Prostate gland (tissue), 2 donors: ENCODE results near the gene RAB7A.

Experiments
- POLR2A ChIP-seq: fragments of 450-650 bp; IDR thresholded peaks from one replicate; pipeline ENCODE4 v1.6.1; 2016; ENCODE audit warnings: antibody characterized with exemption, mild to moderate bottlenecking
- TF ChIP-seq, protein P1 (sequence below), 4 experiments: fragments of 200-600 bp in 2 of 4; fragments of 450-650 bp in 2 of 4; sonication (generic) in 2 of 4; IDR thresholded peaks; 1 replicate in 3 of 4; 2 replicates in 1 of 4; pipeline ENCODE4 v1.5.1; 2016 to 2019; ENCODE audit warnings: antibody characterized with exemption in 4 of 4, mild to moderate bottlenecking in 2 of 4, moderate library complexity in 2 of 4

DNA sequence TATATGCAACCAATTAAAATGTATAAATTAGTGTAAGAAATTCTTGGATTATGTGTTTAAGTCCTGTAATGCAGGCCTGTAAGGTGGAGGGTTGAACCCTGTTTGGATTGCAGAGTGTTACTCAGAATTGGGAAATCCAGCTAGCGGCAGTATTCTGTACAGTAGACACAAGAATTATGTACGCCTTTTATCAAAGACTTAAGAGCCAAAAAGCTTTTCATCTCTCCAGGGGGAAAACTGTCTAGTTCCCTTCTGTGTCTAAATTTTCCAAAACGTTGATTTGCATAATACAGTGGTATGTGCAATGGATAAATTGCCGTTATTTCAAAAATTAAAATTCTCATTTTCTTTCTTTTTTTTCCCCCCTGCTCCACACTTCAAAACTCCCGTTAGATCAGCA, 88.1 kb downstream of the RAB7A start:
- TF ChIP-seq, protein P1, sequence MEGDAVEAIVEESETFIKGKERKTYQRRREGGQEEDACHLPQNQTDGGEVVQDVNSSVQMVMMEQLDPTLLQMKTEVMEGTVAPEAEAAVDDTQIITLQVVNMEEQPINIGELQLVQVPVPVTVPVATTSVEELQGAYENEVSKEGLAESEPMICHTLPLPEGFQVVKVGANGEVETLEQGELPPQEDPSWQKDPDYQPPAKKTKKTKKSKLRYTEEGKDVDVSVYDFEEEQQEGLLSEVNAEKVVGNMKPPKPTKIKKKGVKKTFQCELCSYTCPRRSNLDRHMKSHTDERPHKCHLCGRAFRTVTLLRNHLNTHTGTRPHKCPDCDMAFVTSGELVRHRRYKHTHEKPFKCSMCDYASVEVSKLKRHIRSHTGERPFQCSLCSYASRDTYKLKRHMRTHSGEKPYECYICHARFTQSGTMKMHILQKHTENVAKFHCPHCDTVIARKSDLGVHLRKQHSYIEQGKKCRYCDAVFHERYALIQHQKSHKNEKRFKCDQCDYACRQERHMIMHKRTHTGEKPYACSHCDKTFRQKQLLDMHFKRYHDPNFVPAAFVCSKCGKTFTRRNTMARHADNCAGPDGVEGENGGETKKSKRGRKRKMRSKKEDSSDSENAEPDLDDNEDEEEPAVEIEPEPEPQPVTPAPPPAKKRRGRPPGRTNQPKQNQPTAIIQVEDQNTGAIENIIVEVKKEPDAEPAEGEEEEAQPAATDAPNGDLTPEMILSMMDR (IDR thresholded peaks at IDR 0.05): no peak
- TF ChIP-seq POLR2A: no peak
